GM15510 (cell line): ENCODE data around the gene LIAS.

Experiments
- POLR2A ChIP-seq: IDR thresholded peaks from 3 replicates; pipeline ENCODE4 v1.6.1; 2011; ENCODE audit warnings: borderline replicate concordance; ENCODE audit not compliant: insufficient read length; ENCODE audit errors: extremely low read depth

The LIAS gene

DNA sequence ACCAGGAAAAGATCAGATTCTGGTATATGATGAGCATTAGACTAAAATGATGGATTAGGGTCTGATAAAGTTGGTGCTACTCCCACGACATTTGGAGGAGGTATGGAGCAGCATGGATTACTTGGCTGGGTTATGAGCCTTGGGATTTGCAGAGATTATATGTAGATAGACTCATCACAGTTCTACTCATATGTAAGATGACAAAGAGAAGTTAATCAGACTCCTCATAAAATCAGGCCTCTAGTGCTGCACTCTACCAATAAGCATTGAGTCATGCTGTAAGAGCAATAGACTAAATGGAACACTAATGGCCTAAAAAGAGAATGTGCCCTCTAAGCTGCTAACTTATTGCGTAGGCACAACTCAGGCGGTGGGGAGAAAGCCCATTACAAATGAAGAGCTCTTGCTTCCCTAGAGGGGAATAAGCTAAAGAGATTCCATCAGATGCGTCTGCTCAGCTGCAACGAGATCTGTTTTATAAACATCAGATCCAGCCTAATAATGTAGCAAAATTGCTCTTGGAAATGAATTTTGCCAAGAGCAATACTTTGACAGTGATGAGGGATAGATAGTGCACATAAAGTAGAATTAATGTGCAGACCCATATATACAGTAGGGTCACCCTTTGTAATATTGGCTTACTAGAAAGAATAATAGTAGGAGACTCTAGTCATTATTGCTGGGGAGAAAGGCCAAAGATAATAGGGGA, 17.5 kb downstream of the LIAS start:
- no peak for TF ChIP-seq POLR2A

DNA sequence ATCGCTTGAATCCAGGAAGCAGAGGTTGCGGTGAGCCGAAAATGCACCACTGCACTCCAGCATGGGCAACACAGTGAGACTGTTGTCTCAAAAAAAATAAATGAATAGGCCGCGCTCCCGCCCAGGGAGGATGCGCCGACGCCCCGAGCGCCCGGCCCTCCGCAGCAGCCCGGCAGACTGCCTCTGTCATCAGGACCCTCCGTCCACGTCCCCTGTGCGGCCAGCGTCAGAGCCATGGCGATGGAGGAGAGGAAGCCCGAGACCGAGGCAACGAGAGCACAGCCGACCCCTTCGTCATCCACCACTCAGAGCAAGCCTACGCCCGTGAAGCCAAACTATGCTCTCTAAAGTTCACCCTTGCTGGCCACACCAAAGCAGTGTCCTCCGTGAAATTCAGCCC, 21.4 kb downstream of the LIAS start:
- no peak for TF ChIP-seq POLR2A

DNA sequence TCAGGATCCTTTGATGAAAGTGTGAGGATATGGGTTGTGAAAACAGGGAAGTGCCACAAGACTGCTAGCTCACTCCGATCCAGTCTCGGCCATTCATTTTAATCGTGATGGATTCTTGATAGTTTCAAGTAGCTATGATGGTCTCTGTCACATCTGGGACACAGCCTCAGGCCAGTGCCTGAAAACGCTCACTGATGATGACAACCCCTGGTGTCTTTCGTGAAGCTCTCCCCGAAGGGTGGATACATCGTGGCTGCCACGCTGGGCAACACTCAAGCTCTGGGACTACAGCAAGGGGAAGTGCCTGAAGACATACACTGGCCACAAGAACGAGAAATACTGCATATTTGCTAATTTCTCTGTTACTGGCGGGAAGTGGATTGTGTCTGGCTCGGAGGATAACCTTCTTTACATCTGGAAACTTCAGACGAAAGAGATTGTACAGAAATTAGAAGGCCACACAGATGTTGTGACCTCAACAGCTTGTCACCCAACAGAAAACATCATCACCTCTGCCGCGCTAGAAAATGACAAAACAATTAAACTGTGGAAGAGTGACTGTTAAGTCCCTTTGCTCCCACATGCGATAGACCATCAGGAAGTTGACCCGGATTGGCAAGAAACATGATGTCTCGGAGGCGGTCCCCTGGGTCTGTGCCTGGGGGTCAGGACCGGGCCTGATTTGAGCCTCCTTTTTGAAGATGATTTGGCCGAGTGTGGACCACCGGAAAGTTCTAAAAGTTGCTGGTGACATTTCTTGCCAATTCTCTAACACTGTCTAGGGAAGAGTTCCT, 22.2 kb downstream of the LIAS start:
- no peak for TF ChIP-seq POLR2A

DNA sequence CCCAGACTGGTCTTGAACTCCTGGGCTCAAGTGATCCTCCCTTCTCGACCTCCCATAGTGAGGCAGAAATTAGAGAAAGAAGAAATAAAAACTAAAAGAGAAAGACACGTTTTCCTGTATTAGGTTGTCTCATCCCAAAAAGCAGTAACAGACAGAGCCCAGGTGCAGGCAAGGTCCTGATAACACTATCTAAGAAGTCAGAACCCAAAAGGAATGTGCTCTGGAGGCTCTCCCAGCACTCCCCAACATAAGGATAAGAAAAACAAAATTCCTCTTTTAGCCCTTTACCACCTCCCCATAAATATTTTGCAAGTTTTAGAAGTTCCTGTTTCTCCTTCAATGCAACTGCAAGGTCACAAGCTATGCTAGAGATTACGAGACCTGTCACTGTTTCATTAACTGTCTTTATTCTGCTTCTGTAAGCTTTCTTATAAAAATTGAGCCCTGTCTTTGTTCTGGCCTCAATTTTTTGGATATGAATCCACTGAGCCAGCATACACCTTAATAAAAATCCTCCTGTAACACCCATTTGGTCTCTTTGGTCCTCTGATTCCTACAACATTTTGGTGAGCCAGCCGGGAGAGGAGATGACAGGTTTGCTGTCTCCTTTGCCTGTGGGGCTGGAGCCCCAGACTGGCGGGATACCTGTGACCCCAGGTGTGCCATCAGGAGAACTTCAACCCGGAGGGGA, 25.9 kb downstream of the LIAS start:
- no peak for TF ChIP-seq POLR2A

DNA sequence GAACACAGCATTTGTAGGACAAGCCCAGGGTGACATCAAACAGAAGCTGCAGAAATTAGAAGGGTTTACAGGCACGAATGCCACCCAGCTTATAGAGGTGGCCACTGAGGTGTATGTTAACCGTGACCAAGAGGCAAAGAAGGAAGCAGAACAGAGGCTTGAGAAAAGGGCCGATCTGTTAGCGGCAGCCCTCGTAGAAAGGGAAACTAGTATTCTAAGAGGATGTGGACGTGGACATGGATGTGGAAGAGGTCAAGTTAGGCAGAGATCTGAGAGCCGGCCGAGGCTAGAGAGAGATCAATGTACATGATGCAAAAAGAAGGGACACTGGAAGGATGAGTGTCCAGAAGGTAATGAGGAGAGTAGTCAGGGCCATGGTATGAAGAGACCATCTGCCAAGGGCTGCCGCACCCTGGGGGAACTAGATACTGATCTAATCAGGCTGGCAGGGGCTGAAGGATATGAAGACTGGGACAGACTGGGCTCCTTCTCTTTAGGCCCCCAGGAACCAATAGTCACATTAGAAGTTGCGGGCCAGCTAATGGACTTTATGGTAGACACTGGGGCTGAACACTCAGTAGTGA, 27.5 kb downstream of the LIAS start:
- no peak for TF ChIP-seq POLR2A

DNA sequence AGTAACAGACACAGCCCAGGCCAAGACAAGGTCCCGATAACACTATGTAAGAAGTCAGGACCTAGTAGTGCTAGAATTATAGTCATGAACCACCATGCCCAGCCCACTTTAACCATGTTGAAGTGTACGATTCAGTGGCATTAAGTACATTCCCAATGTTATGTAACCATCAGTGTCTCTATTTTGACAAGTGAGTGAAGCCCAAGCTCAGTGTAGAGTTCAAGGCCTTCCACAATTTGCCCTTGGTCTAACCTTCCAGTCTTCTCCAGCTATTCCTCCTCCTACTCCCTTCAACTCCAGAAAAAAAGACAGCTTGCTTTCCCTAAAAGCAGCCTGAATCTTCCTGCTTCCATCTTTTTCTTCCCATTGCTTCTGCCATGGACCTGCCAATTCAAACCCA, 31.5 kb downstream of the LIAS start:
- TF ChIP-seq POLR2A = no peak

DNA sequence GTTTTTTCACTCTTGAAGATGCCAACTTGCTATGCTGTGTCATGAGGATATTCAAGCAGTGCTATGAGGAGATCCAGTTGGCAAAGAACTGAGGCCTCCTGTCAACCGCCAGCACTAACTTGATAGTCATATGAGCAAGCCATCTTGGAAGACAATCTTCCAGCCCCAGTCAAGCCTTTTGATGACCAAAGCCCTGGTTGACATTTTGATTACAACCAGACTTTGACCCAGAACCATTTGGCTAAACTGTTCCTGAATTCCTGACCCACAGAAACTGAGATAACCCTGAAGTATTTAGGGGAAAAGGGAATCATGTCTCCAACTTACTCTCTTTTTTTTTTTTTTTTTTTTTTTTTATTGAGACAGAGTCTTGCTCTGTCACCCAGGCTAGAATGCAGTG, 35.5 kb downstream of the LIAS start:
- TF ChIP-seq POLR2A = no peak

DNA sequence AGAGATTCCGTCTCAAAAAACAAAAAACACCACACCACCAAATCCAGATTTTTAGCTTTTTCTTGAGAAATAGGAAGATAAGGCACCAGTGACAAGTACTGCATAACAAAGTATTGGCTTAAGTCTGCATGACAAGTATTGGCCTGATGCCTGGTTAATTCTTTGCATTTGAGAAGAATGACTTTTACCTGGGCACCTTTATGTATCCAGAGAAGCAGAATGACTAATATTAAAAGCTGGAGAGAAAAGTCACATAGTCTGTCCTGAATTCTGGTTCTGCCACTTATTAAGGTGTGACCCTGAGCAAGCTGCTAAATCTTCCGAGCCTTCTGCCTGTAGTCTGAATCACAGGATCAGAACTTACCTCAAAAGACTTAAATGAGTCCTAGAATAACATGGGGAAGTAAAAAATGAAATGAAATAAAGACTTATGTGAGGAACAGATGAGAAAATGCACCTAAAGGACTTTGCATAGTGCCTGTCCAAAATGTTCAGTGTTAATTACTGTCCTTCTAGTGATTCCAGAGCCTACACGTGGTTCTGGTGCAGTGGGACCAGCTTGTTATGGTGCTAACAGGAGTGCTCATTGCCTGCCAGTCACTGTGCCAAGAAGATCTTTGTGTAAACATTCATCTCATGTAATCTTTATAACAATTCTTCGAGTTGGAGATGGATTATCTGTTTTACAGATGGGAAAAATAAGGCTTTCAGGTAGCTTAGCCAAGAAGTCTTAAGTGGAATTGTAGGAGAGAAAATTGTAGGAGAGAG, 36.8 kb downstream of the LIAS start:
- no peak for TF ChIP-seq POLR2A

DNA sequence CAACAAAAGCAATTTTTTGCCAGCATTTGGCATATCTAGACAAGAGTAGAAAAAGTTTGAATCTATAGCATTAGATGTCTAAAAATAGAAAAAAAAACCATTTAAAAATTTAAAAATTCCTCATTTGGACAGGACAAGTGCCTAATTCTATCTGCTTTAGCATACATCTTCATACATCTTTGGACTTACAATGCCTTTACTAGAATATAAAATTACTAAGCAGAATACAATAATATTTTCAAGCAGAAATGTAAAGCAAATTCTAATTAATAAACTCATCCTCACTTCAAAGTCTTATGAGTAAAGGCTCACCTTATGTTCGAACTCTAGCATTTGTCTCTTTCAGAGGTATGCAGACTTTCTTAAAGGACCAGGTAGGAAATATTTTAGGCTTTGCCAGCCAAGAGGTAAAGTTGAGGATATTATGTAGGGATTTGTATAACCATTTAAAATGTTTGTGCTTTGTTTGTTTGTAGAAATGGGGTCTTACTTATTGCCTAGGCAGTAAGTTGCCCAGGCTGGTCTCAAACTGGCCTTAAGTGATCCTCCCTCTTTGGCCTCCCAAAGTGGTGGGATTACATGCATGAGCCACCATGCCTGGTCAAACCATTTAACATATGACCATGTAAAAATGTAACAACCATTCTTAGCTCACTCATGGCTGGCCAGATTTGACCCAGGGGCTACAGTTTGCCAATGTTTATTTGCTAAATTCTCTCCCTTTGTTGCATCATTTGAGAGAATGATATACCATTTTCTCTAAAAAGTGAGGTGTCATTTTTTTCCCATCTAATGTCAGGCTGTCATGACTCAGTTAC, 39.3 kb downstream of the LIAS start:
- TF ChIP-seq POLR2A = no peak

DNA sequence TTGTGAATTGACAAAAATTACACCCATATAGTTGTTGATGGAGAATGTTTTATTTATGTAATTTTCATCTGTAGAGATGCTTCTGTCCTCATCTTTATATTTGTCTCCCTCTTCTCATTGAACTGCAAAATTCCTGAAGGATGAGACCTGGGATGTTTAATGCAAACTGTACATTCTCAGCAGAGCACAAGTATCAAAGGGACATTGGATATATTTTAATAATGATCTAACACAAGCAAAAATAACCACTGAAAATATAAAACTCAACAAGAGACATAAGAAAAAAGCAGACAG, 39.8 kb downstream of the LIAS start:
- TF ChIP-seq POLR2A = no peak

DNA sequence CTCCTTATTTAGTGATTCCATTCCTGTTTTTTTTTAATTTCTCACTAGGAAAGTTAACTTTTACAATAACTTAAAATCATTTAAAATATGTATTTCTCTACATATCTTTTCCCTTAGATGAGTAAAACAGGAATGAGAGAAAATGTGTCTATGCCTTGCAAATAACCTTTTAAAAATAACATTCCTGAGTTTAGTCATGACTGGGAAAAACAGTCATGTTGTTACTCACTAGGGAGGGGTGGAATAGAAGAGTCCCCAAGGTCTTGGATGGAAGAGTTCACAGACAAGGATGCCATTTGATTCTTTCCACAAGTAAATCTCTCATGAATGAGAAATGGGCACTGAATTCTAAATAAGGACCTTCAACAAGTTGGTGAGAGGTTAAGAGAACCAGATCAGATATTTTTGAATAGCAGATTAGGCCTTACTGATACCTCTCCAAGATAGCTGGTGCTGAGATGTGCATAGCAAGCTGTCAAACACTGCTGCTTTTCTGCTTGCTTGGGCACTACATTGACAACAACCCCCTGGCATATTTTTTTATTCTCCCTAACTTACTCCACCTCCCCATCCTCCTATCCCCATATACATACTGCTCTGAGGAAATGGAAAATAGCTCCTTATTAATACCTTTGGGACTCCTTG, 43.3 kb downstream of the LIAS start:
- TF ChIP-seq POLR2A = no peak

DNA sequence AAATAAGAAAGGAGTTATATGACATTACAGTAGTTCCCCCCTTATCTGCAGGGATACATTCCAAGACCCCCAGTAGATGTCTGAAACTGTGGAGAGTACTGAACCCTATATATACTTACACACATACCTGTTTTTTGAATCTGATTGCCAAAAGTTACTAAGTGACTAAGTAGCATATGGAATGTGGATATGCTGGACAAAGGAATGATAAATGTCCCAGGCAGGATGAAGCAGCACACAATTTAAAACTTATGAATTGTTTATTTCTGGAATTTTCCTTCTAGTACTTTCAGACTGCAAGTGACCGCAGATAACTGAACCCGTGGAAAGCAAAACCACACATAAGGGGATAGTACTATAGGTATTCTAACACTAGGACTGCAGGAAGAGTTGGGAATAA, 45.7 kb downstream of the LIAS start:
- no peak for TF ChIP-seq POLR2A

DNA sequence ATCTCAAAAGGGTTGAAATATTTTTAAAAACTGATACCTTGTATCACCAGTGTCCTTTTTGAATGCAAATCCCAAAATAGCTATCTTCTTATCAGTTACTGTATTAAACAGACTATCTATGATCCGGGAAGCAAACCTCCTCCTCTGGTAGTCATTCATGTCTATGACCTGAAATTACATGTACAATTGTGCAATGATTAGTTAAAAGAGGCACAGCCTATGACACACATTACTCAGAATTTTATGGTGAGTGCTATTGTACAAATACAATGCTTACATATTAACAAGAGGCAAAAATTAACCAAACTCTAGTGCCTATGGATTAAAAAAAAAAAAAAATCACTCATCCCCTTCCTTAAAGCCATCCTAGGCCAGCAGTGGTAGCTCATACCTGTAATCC, 46.7 kb downstream of the LIAS start:
- no peak for TF ChIP-seq POLR2A

DNA sequence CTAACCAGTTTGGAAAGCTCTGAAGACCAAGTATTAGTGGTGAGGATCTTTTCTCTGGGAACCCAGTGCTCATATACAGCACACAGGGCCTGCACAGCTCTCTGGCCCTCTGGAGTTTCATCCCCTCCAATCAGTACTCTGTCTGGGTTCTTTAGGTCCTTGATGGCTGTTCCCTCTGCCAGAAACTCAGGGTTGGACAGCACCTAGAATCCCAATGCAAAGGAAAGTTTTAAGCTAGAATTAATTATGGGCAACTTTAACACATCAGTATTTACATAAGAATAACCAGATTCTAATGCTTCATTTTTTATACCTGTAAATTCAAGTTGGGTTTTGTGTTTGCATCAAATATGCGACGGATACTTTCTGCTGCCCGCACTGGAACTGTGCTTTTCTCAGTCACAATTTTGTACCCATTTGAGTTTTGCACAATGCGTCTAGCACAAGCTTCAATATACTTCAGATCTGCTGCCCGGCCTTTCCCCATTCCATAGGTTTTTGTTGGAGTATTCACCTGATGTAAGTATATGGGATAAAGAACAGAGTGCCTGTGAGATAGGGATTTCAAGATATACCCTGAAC, 51.6 kb downstream of the LIAS start:
- TF ChIP-seq POLR2A = no peak

DNA sequence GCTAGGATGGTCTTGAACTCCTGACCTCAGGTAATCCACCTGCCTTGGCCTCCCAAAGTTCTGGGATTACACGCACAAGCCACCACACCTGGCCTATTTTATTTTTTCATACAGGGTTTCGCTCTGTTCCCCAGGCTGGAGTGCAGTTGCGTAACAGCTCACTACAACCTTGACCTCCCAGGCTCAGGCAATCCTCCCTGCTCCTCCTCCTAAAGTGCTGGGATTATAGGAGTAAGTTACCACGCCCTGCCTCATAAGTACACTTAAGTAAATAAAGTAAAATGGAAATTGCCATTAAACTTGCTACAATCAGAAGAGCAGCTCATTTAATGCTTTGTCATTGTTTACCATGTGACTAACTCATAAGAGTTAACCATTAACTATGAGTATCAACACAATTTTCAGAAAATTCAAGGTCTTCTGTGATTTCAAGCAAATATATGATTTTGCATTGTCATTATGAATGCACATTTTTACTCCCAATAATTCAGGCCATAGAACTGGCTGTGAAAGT, 56.1 kb downstream of the LIAS start:
- TF ChIP-seq POLR2A = no peak
